GM18951 (cell line): Measurements from ENCODE around the gene SNX9.
"Not testable (repeated sequence)": the region's sequence is repeated elsewhere in the genome, so short reads cannot be mapped to it uniquely, and the experiment has no call there.

Experiments used
- POLR2A ChIP-seq: IDR thresholded peaks from 4 replicates; pipeline ENCODE4 v1.6.1; 2011; ENCODE audit warnings: mild to moderate bottlenecking; ENCODE audit not compliant: insufficient read length, insufficient read depth; ENCODE audit errors: extremely low read depth
- in situ Hi-C: fragments of 300-500 bp; cut with MboI; formaldehyde crosslinking; loops from one replicate; pipeline ENCODE4 v1.12.0; 2022; ENCODE audit warnings: low sequenced_read_pairs, mixed read lengths, inconsistent platforms; ENCODE audit not compliant: unreplicated experiment

The SNX9 gene

GRCh38 chr6:157832250-157832967, 9.4 kb downstream of the SNX9 start:
- in situ Hi-C loops: no loop called here
- no peak for TF ChIP-seq POLR2A

GRCh38 chr6:157834549-157834948, 11.5 kb downstream of the SNX9 start:
- in situ Hi-C loops: no loop called here
- TF ChIP-seq POLR2A: no peak

- in situ Hi-C loops: no loop called here
- no peak for TF ChIP-seq POLR2A
These were observed 15.8 kb downstream of the SNX9 start for GRCh38 chr6:157838718-157839430.

DNA sequence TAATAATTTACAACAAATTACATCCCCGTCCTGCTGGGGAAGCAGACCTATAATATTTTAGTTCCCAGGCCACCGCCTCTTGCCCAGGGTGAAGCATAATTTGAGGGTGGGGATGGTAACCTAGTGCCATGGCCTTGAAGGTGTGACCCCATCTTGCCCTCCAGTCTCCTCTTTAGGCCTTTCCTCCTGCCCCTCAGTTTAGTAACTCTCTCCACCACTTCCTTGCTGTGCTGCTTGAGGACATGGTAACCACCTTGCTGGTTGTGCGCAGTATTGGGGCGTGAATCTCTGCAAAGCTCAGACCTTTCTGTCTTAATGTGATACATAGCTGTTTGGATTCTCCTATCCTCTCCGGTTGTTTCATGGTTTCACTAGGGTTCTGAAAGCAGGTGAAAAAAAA, 16.6 kb downstream of the SNX9 start:
- in situ Hi-C loops: no loop called here
- TF ChIP-seq POLR2A: no peak

DNA sequence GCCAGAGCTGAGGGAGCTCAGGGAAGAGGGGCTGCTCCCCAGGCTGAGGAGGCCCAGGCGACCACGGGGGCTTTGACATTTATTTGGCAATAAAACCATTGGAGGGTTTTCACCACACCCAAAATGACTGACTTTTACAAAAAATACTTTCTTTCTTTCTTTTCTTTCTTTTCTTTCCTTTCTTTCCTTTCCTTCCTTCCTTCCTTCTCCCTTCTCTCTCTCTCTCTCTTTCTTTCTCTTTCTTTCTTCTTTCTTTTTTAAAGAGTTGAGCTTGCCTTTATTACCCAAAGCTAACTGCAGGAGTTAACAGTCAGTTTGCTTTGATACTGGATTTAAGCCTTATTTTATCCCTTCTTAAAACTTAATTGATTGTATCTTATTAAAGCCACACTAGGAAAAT, 17.2 kb downstream of the SNX9 start:
- no peak for TF ChIP-seq POLR2A
- in situ Hi-C loops: no loop called here

DNA sequence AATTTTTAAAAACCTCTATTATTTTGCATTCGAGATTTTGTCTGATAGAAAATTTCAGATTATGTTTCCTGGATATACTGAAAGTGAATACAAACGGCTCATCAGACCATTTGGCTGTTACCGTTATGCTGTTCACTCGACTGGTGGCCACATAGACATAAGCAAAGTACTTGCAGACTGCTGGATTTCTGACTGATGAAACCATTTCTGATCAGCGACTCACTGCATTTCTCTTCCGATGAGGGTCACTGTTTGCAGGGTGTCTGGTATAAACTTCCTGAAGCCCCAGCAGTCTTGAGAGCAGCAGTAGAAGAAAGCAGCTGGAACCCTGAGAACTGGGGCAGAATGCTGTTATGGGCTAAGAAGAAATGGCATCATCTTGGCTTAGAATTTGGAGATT, 17.7 kb downstream of the SNX9 start:
- in situ Hi-C loops: no loop called here
- TF ChIP-seq POLR2A: no peak

- no peak for TF ChIP-seq POLR2A
- in situ Hi-C loops: no loop called here
These were observed 18.3 kb downstream of the SNX9 start for GRCh38 chr6:157841211-157841840.

DNA sequence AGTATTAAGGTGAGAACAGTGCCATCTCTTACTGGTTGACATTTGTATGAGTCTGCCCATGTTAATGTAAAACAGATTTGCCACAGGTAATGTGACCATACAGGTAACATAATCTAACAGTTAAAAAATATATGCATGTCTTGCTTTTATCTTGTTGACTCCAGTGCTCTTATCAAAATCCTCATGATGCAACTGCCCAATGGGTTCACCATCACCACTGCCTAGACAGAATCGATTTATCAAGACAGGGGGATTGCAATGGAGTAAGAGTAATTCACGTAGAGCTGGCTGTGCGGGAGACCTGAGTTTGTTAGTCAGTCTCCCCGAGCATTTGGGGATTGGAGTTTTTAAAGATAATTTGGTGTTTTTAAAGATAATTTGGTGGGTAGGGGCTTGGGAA, 19.2 kb downstream of the SNX9 start:
- TF ChIP-seq POLR2A: no peak

DNA sequence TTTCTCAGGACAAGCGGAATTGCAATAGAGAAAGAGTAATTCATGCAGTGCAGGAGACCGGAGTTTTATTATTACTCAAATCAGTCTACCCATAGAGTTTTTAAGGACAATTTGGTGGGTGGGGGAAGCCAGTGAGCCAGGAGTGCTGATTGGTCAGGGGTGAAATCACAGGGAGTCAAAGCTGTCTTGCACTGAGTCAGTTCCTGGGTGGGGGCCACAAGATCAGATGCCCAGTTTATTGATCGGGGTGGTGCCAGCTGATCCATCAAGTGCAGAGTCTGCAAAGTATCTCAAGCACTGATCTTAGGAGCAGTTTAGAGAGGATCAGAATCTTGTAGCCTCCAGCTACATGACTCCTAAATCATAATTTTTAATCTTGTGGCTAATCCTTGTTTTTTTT, 21.1 kb downstream of the SNX9 start:
- in situ Hi-C loops: not testable (repeated sequence)

More for the DNA sequence above, 19.2 kb downstream of the SNX9 start:
- in situ Hi-C loops: no loop called here

DNA sequence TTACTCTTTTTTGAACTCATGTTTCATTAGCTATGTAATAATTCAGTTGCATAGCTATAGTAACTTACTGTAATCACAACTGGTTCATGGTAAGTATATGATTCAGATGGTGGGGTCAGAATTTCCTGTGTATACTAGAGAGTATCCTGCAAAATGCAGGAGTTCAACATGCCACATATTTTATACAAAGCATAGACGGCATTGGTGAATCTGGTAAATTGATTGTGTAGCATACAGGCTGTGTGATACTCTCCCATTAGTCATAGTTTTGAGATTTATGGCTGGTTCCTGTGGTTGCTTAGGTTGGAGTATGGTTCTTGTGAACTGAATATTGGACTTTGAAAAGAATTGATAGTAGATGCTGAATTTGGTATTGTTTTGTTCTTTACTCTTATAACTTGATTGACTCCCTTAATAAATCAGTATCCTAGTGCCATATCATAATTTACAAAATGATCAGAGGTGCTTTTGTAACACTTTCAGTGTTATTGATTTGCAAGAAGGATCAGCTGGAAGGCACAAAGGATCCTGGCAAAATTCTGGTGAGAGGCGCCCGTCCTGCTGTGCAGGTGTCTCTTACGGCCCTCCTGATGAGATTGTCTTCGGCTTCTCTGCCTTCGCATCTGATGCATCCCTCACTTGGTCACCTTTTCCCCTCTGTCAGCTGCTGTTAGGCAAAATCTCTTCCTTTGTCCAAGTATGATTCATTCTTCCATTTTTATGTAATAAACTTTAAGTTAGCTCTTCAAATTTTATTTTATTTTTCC, 22.6 kb downstream of the SNX9 start:
- TF ChIP-seq POLR2A: no peak
- in situ Hi-C loops: no loop called here

DNA sequence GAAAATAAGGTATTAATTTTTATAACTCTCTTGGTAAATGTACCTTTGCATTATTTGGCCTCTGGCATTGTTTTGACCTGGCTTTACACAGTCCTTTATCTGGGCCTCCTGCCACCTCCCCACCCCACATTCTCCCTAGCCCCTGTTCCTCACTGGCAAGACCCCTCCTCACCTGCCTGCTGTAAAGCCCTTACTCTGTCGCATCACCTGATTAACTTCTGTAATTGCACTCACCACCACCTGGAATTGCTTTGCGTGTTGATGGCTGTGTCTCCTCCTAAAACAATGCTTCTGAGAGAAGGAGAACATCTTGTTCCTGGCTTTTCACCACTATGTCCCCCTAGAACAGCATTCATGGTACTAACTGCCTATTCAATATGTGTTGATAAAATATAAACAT, 24.8 kb downstream of the SNX9 start:
- in situ Hi-C loops: no loop called here
- TF ChIP-seq POLR2A: no peak

- in situ Hi-C loops: no loop called here
- no peak for TF ChIP-seq POLR2A
These were observed 25.6 kb downstream of the SNX9 start for GRCh38 chr6:157848693-157849092.

GRCh38 chr6:157849288-157850017, 26.4 kb downstream of the SNX9 start:
- in situ Hi-C loops: no loop called here

More at GRCh38 chr6:157849288-157850017, 26.4 kb downstream of the SNX9 start:
- no peak for TF ChIP-seq POLR2A
